ENCODE data around the gene A4GALT. TPM values are rescaled to one million over a fixed set of nuclear protein-coding genes. Genes with fewer than 3 reads are reported as not detected.
A peak's percentile ranks its signal among the peaks of the same experiment; 100 is the strongest.
"Not testable (repeated sequence)": the region's sequence is repeated elsewhere in the genome, so short reads cannot be mapped to it uniquely, and the experiment has no call there.

A4GALT gene, protein sequence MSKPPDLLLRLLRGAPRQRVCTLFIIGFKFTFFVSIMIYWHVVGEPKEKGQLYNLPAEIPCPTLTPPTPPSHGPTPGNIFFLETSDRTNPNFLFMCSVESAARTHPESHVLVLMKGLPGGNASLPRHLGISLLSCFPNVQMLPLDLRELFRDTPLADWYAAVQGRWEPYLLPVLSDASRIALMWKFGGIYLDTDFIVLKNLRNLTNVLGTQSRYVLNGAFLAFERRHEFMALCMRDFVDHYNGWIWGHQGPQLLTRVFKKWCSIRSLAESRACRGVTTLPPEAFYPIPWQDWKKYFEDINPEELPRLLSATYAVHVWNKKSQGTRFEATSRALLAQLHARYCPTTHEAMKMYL
- polyA plus RNA-seq (2013, experiment 1 of 2; ENCODE audit: insufficient read length) = 3.7 TPM
- polyA plus RNA-seq (2013, experiment 2 of 2; ENCODE audit: insufficient read length) = 3.7 TPM

GRCh38 chr22:42720263-42721044 lies at the start of gene A4GALT:
Gene A4GALT (minus strand): TSS chr22:42720870. CDS start chr22:42693951, 26,919 bp downstream.
- DNase-seq = no peak

DNA sequence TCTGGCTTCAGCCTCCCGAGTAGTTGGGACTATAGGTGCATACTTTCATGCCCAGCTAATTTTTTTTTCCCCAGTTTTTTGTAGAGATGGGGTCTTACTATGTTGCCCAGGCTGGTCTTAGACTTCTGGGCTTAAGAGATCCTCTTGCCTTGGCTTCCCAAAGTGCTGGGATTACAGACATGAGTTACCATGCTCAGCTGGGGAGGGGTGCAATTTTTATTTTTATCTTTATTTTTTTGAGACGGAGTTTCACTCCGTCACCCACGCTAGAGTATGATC lies 49.7 kb upstream of the A4GALT start:
- no peak for DNase-seq

DNA sequence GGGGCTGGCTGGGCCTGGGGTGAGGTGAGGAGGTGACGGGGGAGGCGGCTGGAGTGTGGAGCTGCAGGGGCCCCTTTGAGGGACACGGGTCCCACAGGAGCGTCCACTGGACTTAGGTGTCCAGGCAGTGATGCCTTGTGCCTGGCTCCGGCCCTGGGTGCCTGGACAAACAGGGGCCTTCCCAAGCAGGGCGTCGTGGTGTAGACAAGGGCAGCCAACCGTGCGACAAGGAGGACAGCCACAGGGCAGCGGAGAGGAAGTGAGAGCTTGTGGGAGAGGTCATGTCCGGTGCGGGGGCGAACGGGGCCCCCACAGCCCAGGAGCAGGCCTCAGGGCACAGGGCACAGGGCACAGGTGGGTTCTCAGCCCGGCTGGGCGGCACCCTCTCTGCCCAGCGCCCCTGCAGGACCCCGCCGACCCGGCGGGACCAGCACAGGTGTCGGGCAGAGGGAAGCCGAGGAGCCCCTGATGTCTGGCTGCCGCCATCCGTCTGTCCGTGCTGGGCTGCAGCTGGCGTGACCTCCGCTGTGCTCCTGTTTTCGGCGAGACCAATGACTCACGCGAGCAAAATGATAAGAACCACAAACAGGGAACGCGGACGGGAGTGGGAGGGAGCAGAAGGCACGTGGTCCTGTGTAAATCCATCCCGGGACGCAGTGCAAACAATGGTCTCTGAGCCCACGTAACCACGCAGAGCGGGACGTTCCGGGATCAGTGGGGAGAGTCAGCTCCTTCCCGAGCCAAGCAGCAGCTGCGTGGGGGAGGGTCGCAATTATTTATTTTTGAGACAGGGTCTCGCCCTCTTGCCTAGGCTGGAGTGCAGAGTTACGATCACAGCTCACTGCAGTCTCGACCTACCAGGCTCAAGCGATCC lies 49.1 kb upstream of the A4GALT start:
- DNase-seq = peak; percentile 82

DNA sequence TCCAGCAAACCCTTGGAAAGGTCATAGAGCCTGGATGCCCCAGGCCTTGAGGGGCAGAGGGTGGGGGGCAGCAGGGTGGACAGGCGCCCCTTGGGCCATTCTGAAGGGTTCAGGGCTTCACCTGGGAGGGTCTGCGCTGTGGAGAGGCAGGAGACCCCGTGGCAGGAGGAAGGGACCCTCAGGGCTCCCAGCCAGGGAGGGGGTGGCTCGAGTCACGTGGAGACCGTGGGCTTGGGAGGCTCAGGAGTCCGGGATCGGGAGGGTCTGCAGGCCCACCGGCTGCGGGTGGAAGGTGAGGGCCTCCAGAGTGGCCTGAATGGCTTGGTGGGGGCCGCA lies 48.5 kb upstream of the A4GALT start:
- DNase-seq = no peak

GRCh38 chr22:42768385-42769035 lies 47.8 kb upstream of the A4GALT start:
- DNase-seq = no peak

DNA sequence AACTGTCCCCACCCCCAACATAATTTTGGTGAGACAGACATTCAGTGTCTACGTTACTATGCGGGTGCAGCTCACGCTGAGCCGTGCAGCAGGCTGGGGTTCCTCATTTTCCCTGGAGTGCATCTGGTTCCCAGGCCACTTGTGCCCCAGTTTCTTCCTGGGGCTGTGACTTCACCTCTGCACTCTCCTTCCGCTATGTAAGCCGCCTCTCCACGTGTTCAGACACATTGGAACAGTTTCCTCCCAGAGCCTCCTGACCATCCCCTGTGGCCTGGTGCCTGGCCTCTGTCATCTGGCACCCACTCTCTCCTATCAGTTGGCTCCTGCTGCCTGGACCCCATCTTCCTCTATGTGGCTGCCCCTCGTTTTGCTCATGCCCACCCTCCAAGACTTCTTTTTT lies 46.2 kb upstream of the A4GALT start:
- no peak for DNase-seq

DNA sequence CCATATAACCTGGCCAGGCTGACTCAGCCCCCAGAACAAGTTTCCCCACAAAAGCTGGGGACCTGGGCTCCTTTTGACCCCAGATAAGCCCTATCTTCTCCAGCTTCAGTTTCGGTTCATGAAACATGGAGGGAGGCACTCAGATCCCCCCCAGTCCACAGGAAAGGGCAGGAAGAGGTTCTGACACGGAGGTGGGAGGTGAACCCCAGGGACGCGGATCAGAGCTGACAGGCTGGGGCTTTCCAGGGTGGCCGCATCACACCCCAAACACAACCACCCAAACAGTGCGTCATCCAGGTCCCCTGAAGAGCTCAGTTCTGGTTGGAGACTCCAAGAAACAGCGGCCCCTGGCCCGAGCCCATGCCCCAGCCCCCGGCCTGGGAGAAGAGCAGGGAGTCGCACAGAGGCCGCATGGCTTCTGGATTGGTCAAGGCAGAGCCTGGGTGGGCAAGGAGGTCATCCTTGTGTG lies 44.3 kb upstream of the A4GALT start:
- no peak for DNase-seq

DNA sequence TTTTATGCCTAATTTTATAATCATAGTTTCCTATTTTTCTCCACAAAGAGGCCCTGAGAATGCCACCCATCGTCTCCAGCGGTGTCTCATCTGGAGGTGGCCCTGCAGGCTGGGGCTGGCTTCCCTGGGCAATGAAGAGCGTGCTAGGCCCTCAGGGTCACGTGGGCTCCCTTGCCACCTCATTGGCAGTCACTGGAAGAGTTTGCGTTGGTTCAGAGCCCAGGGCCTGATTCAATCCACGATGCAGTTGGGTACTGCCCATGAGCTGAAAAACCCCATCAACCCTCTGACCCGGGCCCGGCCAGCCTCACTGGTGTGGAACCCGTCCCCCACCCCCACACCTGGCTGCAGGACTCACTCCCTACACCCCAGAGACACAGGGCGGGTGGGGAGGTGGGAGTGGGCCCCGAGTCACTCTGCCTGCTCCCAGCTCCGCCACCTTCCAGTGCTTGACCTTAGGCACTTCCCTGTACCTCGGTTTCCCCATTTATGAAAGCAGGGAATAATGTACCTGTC lies 43.4 kb upstream of the A4GALT start:
- no peak for DNase-seq

DNA sequence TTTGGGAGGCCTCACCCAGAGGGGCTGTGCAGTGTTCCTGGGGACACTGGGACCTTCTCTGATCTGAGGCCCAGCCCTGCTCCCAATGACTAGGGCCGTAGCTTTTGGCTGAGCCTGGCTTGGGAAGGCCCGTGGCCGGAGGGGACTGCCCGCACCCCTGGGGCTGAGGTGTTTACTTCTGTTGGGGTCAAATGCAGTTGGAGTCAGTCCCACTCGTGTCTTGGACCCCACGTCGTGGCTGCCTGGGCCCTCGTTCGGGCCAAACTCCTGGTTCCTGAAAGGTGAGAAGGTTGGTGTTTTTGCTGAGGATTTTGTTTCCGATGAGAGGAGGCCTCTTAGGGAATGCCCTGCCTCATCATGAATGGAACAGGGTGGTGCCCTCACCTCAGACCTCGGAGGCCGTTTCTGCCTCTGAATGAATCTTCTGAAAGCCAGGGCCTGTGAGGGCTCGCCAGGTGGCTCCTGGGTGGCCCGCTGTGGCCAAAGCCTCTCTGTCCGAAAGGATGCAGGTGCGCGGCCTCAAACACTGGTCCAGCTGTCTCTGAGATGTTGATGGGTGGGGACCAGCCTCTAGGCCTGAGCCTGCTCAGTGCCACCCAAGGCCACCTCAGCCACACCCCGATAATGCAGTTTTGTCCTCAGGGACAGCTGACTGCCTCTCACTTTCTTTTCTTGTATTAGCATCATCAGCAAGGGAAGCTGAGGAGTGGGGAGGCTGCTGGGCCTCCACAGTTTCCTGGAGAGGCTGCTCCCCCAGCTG lies 40.3 kb upstream of the A4GALT start:
- no peak for DNase-seq

DNA sequence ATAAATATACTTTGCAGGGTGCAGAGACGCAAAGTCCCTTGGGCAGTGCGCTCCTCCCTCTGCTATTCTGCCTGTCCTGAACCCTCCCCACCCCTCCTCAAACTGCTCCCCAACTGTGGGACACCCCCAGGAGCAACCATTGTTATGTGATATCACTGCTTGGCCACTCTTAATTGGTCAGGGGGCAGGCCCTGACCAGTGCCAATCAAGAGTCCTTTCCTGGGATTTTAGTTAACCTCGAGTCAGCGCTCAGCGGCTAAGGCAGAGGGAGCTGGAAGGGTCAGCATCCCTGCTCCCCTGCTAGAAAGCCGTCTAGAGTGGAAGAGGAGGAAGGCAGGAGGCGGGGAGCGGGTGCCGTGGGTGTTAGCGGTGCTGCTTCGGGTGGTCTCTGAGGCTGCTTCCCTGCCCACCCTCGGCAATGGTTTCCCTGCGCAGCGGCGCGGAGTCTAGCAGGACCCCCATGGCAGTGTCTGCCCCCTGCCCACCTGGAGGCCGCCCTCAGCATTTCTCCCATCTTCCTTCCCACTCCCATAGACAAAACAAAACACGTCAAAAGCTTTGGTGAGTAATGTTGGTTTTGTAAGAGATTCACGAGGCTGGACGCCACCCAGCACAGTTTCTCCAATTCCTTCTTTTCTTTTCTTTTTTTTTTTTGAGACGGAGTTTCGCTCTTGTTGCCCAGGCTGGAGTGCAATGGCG lies 38.4 kb upstream of the A4GALT start:
- no peak for DNase-seq

DNA sequence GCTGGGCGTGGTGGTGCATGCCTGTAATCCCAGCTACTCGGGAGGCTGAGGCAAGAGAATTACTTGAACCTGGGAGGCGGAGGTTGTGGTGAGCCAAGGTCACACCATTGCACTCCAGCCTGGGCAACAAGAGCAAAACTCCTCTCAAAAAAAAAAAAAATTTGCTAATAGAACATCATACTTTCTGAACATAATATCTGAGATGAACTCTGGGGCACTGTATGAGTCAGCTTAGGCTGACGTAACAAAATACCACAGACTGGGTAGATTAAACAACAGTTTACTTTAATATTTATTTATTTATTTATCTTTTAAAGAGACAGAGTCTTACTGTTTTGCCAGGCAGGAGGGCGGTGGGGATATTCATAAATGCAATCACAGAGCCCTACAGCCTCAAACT lies 34.9 kb upstream of the A4GALT start:
- DNase-seq = peak; percentile 77

DNA sequence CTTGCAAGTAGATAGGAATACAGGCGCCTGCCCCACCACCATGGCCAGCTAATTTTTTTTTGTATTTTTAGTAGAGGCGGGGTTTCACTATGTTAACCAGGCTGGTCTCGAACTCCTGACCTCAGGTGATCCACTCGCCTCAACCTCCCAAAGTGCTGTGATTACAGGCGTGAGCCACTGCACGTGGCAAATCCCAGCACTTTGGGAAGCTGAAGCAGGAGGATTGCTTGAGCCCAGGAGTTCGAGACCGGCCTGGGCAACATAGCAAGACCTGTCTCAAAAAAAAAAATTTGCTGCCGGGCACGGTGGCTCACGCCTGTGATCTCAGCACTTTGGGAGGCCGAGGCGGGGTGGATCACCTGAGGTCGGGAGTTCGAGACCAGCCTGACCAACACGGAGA lies 34.5 kb upstream of the A4GALT start:
- DNase-seq = not testable (repeated sequence)

- peak; percentile 58 for DNase-seq
Observed at GRCh38 chr22:42754658-42755057, 34.0 kb upstream of the A4GALT start.

- no peak for DNase-seq
Observed at GRCh38 chr22:42752912-42753311, 32.2 kb upstream of the A4GALT start.

DNA sequence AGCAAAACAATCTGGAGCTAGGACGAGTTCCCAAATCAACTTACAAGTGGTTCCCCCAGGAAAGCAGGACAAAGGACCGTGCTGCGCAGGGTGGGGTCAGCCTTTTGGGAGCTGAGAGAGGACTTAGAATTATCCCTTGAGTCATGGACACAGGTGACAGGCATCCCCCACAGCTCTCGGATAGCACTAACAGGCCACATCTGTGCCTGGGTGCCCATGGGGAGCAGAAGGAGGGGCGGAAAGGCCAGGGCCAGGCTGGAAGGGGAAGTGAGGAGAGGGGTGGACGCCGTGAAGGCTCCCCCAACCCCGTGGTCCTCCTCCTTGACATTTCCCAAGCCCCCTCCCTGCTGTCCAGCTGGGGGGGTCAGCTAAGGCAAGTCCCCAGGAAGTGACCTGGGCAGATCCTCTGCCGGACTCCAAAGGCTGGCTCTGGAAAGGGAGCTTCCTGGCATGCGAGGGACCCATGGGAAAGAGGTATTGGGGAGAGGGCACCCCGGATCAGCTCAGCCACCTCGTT lies 31.6 kb upstream of the A4GALT start:
- DNase-seq = no peak

GRCh38 chr22:42750421-42750820 lies 29.8 kb upstream of the A4GALT start:
- not testable (repeated sequence) for DNase-seq

DNA sequence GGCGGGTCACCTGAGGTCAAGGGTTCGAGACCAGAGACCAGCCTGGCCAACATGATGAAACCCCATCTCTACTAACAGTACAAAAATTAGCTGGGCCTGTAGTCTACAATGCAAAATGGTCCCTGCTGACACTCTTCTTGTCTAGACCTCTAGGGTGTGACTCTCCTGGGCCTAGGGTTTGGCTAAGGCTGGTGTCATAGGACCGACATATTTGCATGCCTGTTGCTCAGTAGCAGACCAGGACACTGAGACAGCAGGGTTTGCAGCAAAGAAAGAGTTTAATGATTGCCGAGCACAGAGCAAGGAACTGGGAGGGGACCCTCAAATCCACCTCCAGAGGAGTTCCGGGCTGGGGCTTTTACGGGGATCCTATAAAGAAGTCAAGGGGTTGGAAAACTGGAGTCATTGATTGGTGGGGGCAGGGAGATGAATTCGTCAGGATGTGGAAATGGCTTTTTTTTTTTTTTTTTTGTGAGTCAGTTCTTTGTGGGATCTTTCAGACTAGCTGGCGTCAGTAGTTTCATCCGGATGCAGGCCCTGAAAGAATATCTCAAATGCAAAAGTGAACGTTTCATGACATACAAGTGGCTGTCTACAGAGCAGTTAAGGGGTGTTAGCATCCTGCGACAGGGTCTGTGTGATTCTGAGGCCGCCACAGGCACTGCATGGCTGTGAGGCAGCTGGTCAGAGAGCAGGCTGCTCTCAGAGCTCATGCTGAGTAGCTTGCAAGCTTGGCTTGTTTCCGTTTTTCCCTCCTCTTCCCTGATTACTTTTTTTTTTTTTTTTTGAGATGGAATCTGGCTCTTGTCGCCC lies 27.2 kb upstream of the A4GALT start:
- DNase-seq = peak; percentile 80

DNA sequence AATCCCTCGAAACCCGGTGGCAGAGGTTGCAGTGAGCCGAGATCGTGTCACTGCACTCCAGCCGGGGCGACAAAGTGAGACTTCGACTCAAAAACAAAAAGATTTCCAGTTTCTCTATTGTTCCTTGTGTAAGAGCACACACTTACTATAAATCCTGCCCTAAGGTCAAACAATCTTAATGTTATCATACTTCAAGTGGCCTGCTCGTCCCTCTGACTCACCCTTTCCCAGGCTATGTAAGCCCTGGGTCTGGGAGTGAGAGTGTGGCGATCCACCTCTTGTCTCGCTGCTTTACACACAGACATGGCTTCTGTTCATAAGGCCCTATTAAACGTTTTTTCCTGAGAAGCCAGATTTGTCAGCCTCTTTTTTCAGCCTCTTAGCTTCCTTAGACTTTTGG lies 24.4 kb upstream of the A4GALT start:
- peak; percentile 41 for DNase-seq

- peak; percentile 64 for DNase-seq
Observed at GRCh38 chr22:42743501-42743991, 22.9 kb upstream of the A4GALT start.
